CD4-positive, alpha-beta T cell treated with Interleukin-17A for 4 hours (primary cell): ENCODE data around the gene CAP1.

Experiments used
- DNase-seq: peaks from one replicate; pipeline ENCODE4 v3.0.0-alpha.2; 2020; ENCODE audit warnings: mixed read lengths

The CAP1 gene

GRCh38 chr1:40102038-40102437 is 61.5 kb downstream of the CAP1 start:
- DNase-seq: no peak

DNA sequence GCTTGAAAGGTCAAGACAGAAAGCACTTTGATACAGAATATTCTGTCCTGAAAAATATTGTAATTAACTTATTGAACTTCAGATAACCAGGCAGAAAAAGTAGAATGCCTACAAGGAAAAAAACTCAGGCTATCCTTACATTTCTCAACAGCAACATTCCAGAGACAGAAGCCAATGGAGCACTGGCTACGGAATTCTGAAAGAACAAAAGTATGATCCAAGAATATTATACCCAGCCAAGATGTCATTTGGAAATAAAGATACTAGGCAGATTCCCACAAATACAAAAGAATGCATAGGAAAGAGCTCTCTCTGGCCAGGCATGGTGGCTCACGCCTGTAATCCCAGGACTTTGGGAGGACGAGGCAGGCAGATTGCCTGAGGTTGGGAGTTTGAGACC is 62.4 kb downstream of the CAP1 start:
- no peak for DNase-seq

GRCh38 chr1:40105028-40105427 is 64.5 kb downstream of the CAP1 start:
- DNase-seq: no peak

DNA sequence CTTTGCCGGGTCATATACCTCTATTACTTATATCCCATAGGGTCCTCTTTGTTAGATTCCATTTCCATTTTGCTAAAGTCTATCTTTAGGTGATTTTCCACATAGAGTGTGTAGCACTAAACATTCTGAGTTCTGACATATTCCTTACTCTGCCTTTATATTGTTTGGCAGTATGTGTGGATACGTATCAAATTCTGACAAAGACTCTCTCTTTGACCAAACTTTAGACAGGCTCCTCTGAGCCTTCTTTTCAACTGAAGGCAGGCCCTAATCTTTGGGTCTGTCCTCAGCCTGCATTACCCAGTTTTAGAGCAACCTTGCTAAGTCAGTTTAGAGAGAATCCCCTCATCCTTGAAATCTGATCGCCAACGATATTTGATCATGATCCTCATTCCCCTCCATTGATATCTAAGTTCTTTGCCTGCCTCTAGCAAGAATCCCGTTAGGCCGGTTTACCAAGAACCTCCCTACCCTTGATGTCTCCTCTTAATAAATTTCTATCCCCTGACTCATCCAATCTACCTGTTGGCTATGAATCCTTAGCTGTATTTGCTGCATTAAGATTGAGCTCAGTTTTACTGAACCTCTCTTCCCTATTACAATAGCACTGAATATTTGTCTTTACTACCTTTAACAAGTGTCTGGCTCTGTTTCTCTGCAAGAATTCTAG is 66.9 kb downstream of the CAP1 start:
- no peak for DNase-seq

GRCh38 chr1:40110389-40110788 is 69.9 kb downstream of the CAP1 start:
- DNase-seq: no peak

- DNase-seq: no peak
Measured at GRCh38 chr1:40114400-40114799, 73.9 kb downstream of the CAP1 start.

GRCh38 chr1:40120128-40120527 is 79.6 kb downstream of the CAP1 start:
- DNase-seq: no peak
